NOMO-1 treated with DMSO at 0.1 percent for 48 hours (cell line): ENCODE results near the gene CCDC138.
"Not testable (repeated sequence)": the region's sequence is repeated elsewhere in the genome, so short reads cannot be mapped to it uniquely, and the experiment has no call there.

ENCODE experiments used
- DNase-seq: peaks from one replicate; lab custom pipeline; 2025; ENCODE audit not compliant: unreplicated experiment; lab: John Stamatoyannopoulos, UW

Gene CCDC138

GRCh38 chr2:108786354-108787215, at the start of gene CCDC138:
CCDC138 (plus strand) TSS chr2:108786771; CDS start chr2:108786823, 52 bp downstream.
- DNase-seq = peak; percentile 84

- not testable (repeated sequence) for DNase-seq
These were observed 28.6 kb upstream of the CCDC138 start for GRCh38 chr2:108757973-108758372.

DNA sequence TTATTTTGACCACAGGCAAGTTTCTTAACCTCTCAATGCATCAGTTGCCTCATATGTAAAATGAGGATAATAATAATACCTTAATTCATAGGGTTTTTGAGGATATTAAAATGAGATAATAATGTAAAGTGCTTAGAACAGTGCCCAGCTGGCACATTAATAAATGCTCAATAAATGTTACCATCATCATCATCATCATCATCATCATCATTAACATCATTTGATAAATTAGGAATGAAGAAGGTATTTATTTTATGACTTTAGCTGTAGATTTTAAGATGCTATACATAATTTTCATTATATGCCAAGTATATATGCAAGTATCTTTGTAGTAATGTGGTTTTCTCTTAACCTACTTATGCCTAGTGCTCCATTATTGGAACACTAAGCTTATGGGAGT, 24.0 kb upstream of the CCDC138 start:
- not testable (repeated sequence) for DNase-seq

GRCh38 chr2:108766671-108767070, 19.9 kb upstream of the CCDC138 start:
- not testable (repeated sequence) for DNase-seq

DNA sequence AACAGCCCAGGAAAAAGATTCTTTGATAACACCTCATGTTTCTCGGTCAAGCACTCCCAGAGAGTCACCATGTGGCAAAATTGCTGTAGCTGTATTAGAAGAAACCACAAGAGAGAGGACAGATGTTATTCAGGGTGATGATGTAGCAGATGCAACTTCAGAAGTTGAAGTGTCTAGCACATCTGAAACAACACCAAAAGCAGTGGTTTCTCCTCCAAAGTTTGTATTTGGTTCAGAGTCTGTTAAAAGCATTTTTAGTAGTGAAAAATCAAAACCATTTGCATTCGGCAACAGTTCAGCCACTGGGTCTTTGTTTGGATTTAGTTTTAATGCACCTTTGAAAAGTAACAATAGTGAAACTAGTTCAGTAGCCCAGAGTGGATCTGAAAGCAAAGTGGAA, 18.7 kb upstream of the CCDC138 start:
- not testable (repeated sequence) for DNase-seq

GRCh38 chr2:108776475-108776874, 10.1 kb upstream of the CCDC138 start:
- no peak for DNase-seq

- DNase-seq = no peak
These were observed 7.7 kb upstream of the CCDC138 start for GRCh38 chr2:108778857-108779256.

- DNase-seq = no peak
These were observed 590 bp upstream of the CCDC138 start for GRCh38 chr2:108786008-108786353.

GRCh38 chr2:108787216-108787541, 608 bp downstream of the CCDC138 start:
- DNase-seq = no peak

- DNase-seq = no peak
These were observed 16.6 kb downstream of the CCDC138 start for GRCh38 chr2:108803045-108803736.

GRCh38 chr2:108805032-108805431, 18.5 kb downstream of the CCDC138 start:
- DNase-seq = no peak

DNA sequence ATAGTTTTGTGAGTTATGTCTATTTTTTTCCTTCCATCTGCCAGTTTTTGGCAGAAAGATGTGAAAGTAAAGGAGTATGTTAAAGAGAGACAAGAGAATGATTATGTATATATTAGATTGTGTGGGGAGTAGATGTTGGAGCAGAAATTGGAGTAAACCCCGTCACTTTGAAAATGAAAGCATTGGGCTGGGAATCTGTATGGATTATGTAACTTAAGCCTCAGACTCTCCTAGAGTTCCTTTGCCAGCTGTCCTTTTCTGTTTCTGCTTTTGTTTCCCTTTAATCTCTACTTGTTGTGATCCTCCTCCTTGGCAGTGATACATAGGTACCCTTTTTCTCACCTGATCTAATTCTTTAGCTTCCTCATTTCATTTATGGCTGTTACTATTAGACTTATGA, 19.2 kb downstream of the CCDC138 start:
- DNase-seq = no peak

DNA sequence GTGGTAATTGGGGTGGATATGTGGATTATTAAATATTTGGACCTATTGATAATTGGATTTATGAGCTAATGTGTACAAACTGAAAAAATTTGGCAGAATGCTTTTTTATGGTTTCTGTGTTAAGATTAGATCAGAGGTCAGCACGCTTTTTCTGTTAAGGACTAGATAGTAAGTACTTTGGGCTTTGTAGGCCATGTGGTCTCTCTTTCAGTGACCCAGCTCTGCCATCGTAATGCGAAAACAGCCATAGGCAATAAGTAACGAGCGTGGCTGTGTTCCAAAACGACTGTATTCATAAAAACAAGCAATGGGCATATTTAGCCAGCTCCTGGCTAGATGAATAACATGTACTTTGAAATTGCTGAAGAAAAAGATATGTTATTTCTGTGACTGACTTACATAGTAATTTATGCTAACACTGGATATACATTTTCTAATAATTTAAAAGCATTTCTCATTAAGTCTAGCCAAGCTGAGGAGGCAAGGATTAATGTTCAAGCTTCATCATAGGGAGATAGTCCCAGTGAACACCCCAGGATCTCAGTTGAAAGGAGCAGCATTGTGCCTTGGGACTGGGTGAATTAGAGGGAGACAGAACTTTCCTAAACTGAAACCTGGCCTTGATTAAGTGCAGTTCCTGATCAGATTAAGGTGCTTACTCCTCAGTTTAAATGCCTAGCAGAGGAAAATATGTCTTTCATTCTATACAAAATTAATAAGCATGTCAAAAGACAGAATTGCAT, 20.0 kb downstream of the CCDC138 start:
- DNase-seq = no peak

GRCh38 chr2:108809936-108810335, 23.4 kb downstream of the CCDC138 start:
- no peak for DNase-seq

- no peak for DNase-seq
These were observed 24.7 kb downstream of the CCDC138 start for GRCh38 chr2:108810993-108811957.

DNA sequence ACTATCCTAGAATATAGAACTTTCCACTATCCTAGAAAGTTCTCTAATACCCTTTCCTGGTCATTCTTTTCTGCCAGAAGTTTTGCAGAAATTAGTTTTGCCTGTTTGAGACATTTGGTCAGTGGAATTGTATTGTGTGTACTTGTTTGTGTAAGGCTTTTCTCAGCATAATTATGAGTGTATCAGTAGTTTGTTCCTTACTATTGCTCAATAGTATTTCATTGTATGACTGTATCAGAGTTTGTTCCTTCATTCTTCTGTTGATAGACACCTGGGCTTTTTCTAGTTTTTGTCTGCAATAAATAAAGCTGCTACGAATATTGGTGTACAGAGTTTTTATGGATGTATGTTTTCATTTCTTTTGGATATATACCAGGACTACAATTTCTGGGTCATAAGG, 27.2 kb downstream of the CCDC138 start:
- DNase-seq = no peak

DNA sequence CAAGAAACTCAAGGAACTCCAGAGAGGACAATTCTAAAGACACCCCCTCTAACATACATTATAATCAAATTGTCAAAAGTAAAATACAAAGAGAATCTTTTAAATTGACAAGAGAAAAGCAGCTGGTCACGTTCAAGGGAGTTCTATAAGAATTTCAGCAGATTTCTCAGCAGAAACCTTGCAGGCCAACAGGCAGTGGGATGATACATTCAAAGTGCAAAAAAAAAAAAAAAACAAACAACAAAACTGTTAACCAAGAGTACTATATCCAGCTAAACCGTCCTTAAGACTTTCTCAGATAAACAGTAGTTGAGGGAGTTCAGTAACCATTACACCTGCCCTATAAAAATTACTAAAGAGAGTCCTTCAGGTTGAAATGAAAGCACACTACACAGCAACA, 33.9 kb downstream of the CCDC138 start:
- DNase-seq = no peak

GRCh38 chr2:108823286-108823685, 36.7 kb downstream of the CCDC138 start:
- DNase-seq = no peak

DNA sequence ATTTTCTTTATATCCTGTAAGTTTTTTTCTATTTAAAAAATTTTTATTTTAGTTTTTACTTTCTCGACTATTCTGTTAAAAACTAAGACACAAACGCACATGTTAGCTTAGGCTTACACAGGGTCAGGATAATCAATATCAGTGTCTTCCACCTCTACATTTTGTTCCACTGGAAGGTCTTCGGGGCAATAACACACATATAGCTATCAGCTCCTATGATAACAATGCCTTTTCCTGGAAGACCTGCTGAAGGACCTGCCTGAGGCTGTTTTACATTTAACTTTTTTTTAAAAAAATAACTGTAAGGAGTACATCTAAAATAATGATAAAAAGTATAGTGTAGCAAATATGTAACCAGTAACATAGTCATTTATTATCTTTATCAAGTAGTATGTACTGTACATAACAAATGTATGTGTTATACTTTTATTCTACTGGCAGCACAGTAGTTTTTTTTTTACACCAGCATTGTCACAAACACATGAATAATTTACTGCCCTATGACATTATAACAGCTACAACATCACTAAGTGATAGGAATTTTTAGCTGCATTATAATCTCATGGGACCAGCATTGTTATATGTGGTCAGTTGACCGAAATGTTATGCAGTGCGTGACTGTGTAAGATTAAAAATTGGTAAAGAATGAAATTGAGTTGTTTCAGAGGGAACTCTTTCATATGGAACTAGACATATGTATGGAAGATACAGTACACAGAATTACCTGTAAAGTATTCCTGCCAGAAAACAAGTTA, 37.9 kb downstream of the CCDC138 start:
- no peak for DNase-seq

- no peak for DNase-seq
These were observed 38.7 kb downstream of the CCDC138 start for GRCh38 chr2:108825254-108825653.
